KOPT-K1 (cell line): ENCODE results near the gene ATXN7L3.
A peak's percentile ranks its signal among the peaks of the same experiment; 100 is the strongest.

Experiments used
- H3K27ac ChIP-seq: fragments of 200-600 bp; sonication (generic); 2 replicates; pipeline ENCODE4 v1.5.1; 2016; ENCODE audit warnings: antibody characterized with exemption, mild to moderate bottlenecking, low read depth, low read length; ENCODE audit not compliant: poor library complexity, severe bottlenecking
- H3K36me3 ChIP-seq: fragments of 200-600 bp; sonication (generic); 2 replicates; pipeline ENCODE4 v1.5.1; 2017; ENCODE audit warnings: antibody characterized with exemption, mild to moderate bottlenecking, low read length, moderate library complexity; ENCODE audit not compliant: insufficient read depth
- H3K9me3 ChIP-seq: fragments of 200-600 bp; sonication (generic); 2 replicates; pipeline ENCODE4 v1.5.1; 2017; ENCODE audit warnings: antibody characterized with exemption, low read length, mild to moderate bottlenecking; ENCODE audit not compliant: insufficient read depth, poor library complexity, severe bottlenecking

The ATXN7L3 gene

GRCh38 chr17:44221084-44221861 is 21.6 kb upstream of the ATXN7L3 start:
- Histone ChIP-seq H3K9me3 (no peaks in the 10 kb centered on the region), H3K27ac (peak overlapping the region; percentile 97), H3K36me3 (peaks cover 7% of the 10 kb centered on the region; the same call in 1 of the 2 replicates)

GRCh38 chr17:44220213-44221083 is 20.8 kb upstream of the ATXN7L3 start:
- Histone ChIP-seq H3K36me3 (peaks cover 15% of the 10 kb centered on the region), H3K9me3 (no peaks in the 10 kb centered on the region), H3K27ac (peak overlapping the region; percentile 97)

GRCh38 chr17:44219616-44220212 is 20.0 kb upstream of the ATXN7L3 start, which contains the start of gene UBTF:
TSS of gene UBTF (minus strand) at chr17:44219675. CDS start at chr17:44218229, 1,446 bp downstream.
- H3K36me3 ChIP-seq, result peaks cover 22% of the 10 kb centered on the region
- no peaks in the 10 kb centered on the region for H3K9me3 ChIP-seq
- peak within 1 kb of the TSS; percentile 97 for H3K27ac ChIP-seq

GRCh38 chr17:44219108-44219615 is 19.5 kb upstream of the ATXN7L3 start:
- Histone ChIP-seq H3K27ac (peak overlapping the region; percentile 97), H3K36me3 (peaks cover 28% of the 10 kb centered on the region)

GRCh38 chr17:44218344-44219107 is 18.8 kb upstream of the ATXN7L3 start:
- Histone ChIP-seq H3K9me3 (no peaks in the 10 kb centered on the region), H3K36me3 (peaks cover 34% of the 10 kb centered on the region), H3K27ac (peak overlapping the region; percentile 97)

More at GRCh38 chr17:44219108-44219615, 19.5 kb upstream of the ATXN7L3 start:
- no peaks in the 10 kb centered on the region for H3K9me3 ChIP-seq

GRCh38 chr17:44217738-44218343 is 18.2 kb upstream of the ATXN7L3 start:
- peaks cover 41% of the 10 kb centered on the region for H3K36me3 ChIP-seq
- peak overlapping the region; percentile 97 for H3K27ac ChIP-seq
- no peaks in the 10 kb centered on the region for H3K9me3 ChIP-seq

- peak overlapping the region; percentile 97 for H3K27ac ChIP-seq
- H3K9me3 ChIP-seq, result no peaks in the 10 kb centered on the region
- H3K36me3 ChIP-seq, result peaks cover 52% of the 10 kb centered on the region
These were observed 17.0 kb upstream of the ATXN7L3 start for GRCh38 chr17:44216694-44217093.

- Histone ChIP-seq H3K27ac (peak overlapping the region; percentile 97), H3K9me3 (no peaks in the 10 kb centered on the region), H3K36me3 (peaks cover 58% of the 10 kb centered on the region)
These were observed 16.5 kb upstream of the ATXN7L3 start for GRCh38 chr17:44216173-44216572.

- H3K36me3 ChIP-seq, result peaks cover 68% of the 10 kb centered on the region
- peak overlapping the region; percentile 97 for H3K27ac ChIP-seq
- H3K9me3 ChIP-seq, result no peaks in the 10 kb centered on the region
These were observed 15.2 kb upstream of the ATXN7L3 start for GRCh38 chr17:44214896-44215295.

GRCh38 chr17:44214230-44214494 is 14.5 kb upstream of the ATXN7L3 start:
- Histone ChIP-seq H3K36me3 (peaks cover 75% of the 10 kb centered on the region), H3K9me3 (no peaks in the 10 kb centered on the region), H3K27ac (peak overlapping the region; percentile 27)

GRCh38 chr17:44213403-44214229 is 13.9 kb upstream of the ATXN7L3 start:
- H3K27ac ChIP-seq, result peak overlapping the region; percentile 27
- peaks cover 80% of the 10 kb centered on the region for H3K36me3 ChIP-seq

GRCh38 chr17:44212507-44213402 is 13.1 kb upstream of the ATXN7L3 start:
- no peaks in the 10 kb centered on the region for H3K9me3 ChIP-seq
- H3K27ac ChIP-seq, result no peak overlapping the region
- H3K36me3 ChIP-seq, result peaks cover 89% of the 10 kb centered on the region

More at GRCh38 chr17:44213403-44214229, 13.9 kb upstream of the ATXN7L3 start:
- no peaks in the 10 kb centered on the region for H3K9me3 ChIP-seq
